Fibroblast of pulmonary artery (primary cell): ENCODE data around the gene PDRG1.

Experiments
- DNase-seq: peaks from one replicate; pipeline ENCODE4 v3.0.0-alpha.2; 2010; ENCODE audit warnings: low read depth
- H3K4me3 ChIP-seq: replicated peaks from 2 replicates; pipeline ENCODE4 v1.5.1; 2011; ENCODE audit warnings: low read depth, mild to moderate bottlenecking, control low read depth, low read length, moderate library complexity
- TF ChIP-seq, protein P1 (sequence below): IDR thresholded peaks from 2 replicates; pipeline ENCODE4 v1.5.1; 2011; ENCODE audit warnings: mild to moderate bottlenecking, control low read depth, low read length, inconsistent platforms; ENCODE audit errors: missing control alignments

The PDRG1 gene

DNA sequence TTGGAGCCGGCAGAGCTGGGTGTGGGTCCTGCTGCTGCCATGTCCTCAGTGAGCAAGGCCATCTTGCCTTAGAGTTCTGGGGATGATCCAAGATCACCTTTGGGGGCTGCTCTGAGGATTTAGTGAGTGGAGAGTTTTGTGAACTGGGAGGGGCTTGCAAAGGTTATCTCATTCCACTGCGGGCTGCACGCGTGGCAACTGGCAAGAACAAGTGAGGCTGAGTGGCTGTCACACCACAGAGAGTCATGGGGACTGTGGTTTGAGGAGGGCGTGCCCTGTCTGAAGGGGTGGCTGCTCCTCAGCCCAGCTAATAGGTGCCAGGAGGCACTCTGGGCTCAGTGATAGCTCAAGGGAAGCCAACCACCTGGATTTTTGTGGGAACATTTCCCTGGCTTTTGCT is 43.8 kb downstream of the PDRG1 start:
- no peak for DNase-seq
- no peak overlapping the region for H3K4me3 ChIP-seq
- TF ChIP-seq, protein P1, sequence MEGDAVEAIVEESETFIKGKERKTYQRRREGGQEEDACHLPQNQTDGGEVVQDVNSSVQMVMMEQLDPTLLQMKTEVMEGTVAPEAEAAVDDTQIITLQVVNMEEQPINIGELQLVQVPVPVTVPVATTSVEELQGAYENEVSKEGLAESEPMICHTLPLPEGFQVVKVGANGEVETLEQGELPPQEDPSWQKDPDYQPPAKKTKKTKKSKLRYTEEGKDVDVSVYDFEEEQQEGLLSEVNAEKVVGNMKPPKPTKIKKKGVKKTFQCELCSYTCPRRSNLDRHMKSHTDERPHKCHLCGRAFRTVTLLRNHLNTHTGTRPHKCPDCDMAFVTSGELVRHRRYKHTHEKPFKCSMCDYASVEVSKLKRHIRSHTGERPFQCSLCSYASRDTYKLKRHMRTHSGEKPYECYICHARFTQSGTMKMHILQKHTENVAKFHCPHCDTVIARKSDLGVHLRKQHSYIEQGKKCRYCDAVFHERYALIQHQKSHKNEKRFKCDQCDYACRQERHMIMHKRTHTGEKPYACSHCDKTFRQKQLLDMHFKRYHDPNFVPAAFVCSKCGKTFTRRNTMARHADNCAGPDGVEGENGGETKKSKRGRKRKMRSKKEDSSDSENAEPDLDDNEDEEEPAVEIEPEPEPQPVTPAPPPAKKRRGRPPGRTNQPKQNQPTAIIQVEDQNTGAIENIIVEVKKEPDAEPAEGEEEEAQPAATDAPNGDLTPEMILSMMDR: no peak

DNA sequence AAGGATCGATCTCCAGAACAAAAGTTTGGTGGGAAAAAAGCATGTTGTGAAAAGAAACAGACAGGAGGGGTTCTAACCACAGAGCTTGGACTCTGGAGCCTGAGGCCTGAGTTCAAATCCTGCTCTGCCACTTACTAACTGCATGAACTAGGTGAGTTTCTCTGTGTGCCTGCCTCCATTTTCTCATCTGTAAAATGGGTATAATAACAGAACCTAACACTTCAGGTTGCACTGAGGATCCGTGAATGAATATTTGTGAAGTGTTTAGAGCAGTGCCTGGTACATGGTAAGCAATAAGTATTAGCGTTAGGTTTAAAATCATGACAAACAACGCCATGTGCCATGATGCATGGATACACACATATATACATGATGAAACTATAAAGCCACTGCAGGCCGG is 44.8 kb downstream of the PDRG1 start:
- TF ChIP-seq, protein P1: no peak
- no peak overlapping the region for H3K4me3 ChIP-seq
- no peak for DNase-seq

DNA sequence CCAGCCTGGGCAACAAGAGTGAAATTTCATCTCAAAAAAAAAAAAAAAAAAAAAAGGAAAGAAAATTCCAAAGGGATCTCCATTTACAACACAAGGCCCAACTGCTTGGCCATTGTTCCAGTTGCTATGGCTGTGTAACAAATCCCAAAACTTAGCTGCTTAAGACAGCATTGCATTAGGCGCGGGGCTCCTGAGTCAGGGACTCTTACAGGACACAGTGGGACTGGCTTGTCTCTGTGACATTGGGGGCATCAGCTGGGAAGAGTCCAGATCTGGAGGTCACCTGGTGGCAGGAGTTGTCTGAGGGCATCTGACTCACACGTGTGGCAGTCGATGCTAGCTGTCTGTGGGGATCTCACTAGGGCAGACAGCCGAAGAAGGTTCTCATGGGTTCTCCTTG is 45.8 kb downstream of the PDRG1 start:
- no peak overlapping the region for H3K4me3 ChIP-seq
- TF ChIP-seq, protein P1: no peak
- DNase-seq: no peak

DNA sequence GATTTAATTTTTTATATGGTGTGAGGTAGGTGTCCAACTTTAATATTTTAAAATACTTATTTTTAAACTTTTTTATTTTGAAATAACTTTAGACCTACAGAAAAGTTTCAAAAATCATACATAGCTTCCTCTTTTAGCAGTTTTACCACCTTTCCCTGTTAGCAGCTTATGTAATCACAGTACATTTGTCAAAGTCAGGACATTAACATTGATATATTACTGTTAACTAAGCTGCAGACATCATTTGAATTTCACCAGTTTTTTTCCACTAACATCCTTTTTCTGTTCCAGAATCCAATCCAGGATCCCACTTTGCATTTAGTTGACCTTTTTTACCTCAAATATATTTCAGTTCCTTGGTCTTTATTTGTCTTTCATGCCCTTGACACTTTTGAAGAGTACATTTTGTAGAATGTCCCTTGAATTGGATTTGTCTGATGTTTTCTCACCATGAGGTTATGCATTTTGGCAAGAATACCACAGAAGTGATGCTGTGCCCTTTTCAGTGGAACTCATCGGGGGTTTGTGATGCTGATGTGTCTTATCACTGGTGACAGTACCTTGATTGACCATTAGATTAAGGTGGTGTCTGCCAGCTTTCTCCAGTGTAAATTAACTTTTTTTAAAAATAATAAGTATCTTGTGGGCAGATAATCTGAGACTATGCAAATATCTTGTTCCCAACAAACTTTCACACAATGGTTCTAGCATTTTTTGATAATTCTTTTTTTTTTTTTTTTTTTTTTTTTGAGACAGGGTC is 48.0 kb downstream of the PDRG1 start:
- DNase-seq: no peak
- H3K4me3 ChIP-seq: no peak overlapping the region
- TF ChIP-seq, protein P1: no peak

DNA sequence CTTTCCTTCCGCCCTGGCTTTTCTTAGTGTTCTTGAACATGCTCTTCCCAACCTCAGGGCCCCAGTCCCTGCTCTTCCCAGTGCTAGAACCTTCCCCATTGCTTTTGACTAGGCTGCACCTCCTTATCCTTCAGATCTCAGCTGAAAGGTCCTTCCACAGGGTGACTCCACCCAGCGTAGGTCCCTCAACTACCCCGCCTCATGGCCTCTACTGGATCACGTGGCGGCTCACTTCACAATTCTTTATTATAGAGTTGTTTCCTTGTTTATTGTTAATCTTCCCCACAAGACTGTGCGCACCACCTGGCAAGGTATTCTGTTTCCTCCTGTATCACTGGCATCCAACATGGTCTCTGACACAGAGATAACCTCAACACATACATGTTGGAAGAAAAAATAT is 50.2 kb downstream of the PDRG1 start:
- no peak for DNase-seq
- no peak overlapping the region for H3K4me3 ChIP-seq
- TF ChIP-seq, protein P1: no peak

DNA sequence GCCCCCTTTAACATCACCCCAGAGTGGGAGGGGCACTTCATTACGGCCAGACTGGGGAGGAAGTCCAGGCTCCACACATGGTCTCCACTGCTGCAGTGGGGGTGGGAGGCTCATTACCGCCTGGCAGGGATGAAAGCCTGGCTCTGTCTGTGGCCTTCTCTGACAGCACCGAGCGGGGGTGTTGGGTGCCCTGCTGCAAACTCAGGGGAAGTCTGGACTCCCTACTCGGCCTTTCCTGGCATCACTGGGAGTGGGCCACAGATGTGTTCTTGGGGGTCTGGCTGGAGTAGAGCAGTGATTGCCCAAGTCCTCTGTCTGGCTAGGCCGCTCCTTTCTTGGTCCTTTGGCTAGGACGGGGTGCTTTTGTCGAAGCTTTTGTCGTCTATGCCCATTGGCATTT is 54.3 kb downstream of the PDRG1 start:
- H3K4me3 ChIP-seq: no peak overlapping the region
- no peak for DNase-seq
- TF ChIP-seq, protein P1: no peak

DNA sequence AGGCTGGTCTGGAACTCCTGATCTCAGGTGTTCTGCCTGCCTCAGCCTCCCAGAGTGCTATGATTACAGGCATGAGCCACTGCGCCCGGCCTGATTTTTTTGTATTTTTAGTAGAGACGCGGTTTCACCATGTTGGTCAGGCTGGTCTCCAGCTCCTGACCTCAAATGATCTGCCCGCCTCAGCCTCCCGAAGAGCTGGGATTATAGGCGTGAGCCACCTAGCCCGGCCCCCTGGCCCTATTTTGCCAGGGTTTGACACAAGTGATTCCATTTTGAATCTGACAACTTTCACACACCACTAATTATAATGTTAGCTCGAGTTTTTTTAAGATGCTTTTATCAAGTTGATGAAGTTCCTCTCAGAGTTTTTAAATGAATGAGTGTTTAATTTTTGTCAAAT is 55.8 kb downstream of the PDRG1 start:
- TF ChIP-seq, protein P1: no peak
- no peak for DNase-seq
- no peak overlapping the region for H3K4me3 ChIP-seq
